HEK293 (cell line): ENCODE data around the gene TTC7B.

Experiments used
- CTCF ChIA-PET: fragments of 350-600 bp; formaldehyde crosslinking; extraction: SDS; loops from one replicate; lab custom pipeline; 2021; ENCODE audit warnings: antibody characterized with exemption; lab: Yijun Ruan, JAX
- POLR2A ChIA-PET: fragments of 300-600 bp; formaldehyde crosslinking; extraction: SDS; loops from one replicate; lab custom pipeline; 2020; ENCODE audit warnings: antibody characterized with exemption, inconsistent platforms; lab: Yijun Ruan, JAX
- H3K27ac ChIP-seq: fragments of 200-500 bp; sonication (Bioruptor generic); 2 replicates; pipeline ENCODE4 v1.5.1; 2014; ENCODE audit warnings: low read depth, low read length, control low read depth, inconsistent platforms; ENCODE audit errors: extremely low read depth
- H3K36me3 ChIP-seq, 2 experiments: fragments of 200-500 bp in 1 of 2; sonication (Bioruptor generic) in 1 of 2; 1 replicate in 1 of 2; 2 replicates in 1 of 2; pipeline ENCODE4 v1.5.1; 2014 to 2017; ENCODE audit warnings: inconsistent platforms in 2 of 2, low read length in 2 of 2; ENCODE audit not compliant: control insufficient read depth in 2 of 2, insufficient read depth in 1 of 2
- H3K4me1 ChIP-seq: fragments of 200-500 bp; sonication (Bioruptor generic); 2 replicates; pipeline ENCODE4 v1.5.1; 2014; ENCODE audit warnings: mild to moderate bottlenecking, low read length, inconsistent platforms; ENCODE audit not compliant: control insufficient read depth, insufficient read depth
- H3K4me3 ChIP-seq: 2 replicates; pipeline ENCODE4 v1.5.1; 2011; ENCODE audit warnings: low read depth, mild to moderate bottlenecking, control low read depth, low read length, moderate library complexity
- H3K9me3 ChIP-seq: fragments of 200-500 bp; sonication (Bioruptor generic); 2 replicates; pipeline ENCODE4 v1.5.1; 2014; ENCODE audit warnings: low read depth, low read length, inconsistent platforms; ENCODE audit not compliant: control insufficient read depth, insufficient read depth
- MZF1 ChIP-seq: fragments of 450-650 bp; formaldehyde crosslinking; IDR thresholded peaks from 2 replicates; pipeline ENCODE4 v1.5.1; 2017; ENCODE audit warnings: missing biosample characterization, missing genetic modification characterization, borderline replicate concordance
- PRDM1 ChIP-seq: fragments of 450-650 bp; formaldehyde crosslinking; IDR thresholded peaks from 2 replicates; pipeline ENCODE4; 2016; ENCODE audit warnings: missing biosample characterization, missing genetic modification characterization
- ZBTB21 ChIP-seq: fragments of 450-650 bp; formaldehyde crosslinking; IDR thresholded peaks from 2 replicates; pipeline ENCODE4 v1.5.1; 2017; ENCODE audit warnings: missing biosample characterization, missing genetic modification characterization
- ZFHX2 ChIP-seq: fragments of 450-650 bp; formaldehyde crosslinking; conservative IDR thresholded peaks from 2 replicates; pipeline ENCODE4 v1.5.1; 2016; ENCODE audit warnings: missing biosample characterization, missing genetic modification characterization
- ZFP41 ChIP-seq: fragments of 450-650 bp; formaldehyde crosslinking; IDR thresholded peaks from 2 replicates; pipeline ENCODE4 v1.5.1; 2016; ENCODE audit warnings: missing biosample characterization, missing genetic modification characterization, borderline replicate concordance
- ZIC2 ChIP-seq: fragments of 450-650 bp; formaldehyde crosslinking; IDR thresholded peaks from 2 replicates; pipeline ENCODE4 v1.5.1; 2016; ENCODE audit warnings: missing biosample characterization, missing genetic modification characterization
- ZNF146 ChIP-seq: fragments of 450-650 bp; formaldehyde crosslinking; IDR thresholded peaks from 2 replicates; pipeline ENCODE4 v1.5.1; 2016; ENCODE audit warnings: missing biosample characterization, missing genetic modification characterization
- ZNF174 ChIP-seq: fragments of 450-650 bp; formaldehyde crosslinking; IDR thresholded peaks from 2 replicates; pipeline ENCODE4 v1.5.0; 2017; ENCODE audit warnings: missing biosample characterization, mild to moderate bottlenecking, missing genetic modification characterization
- ZNF324 ChIP-seq: fragments of 450-650 bp; formaldehyde crosslinking; IDR thresholded peaks from 2 replicates; pipeline ENCODE4 v1.5.1; 2016; ENCODE audit warnings: missing biosample characterization, missing genetic modification characterization
- ZNF394 ChIP-seq: fragments of 450-650 bp; formaldehyde crosslinking; IDR thresholded peaks from 2 replicates; pipeline ENCODE4 v1.5.1; 2016; ENCODE audit warnings: missing biosample characterization, missing genetic modification characterization, mild to moderate bottlenecking, moderate library complexity, borderline replicate concordance
- ZNF423 ChIP-seq: fragments of 450-650 bp; formaldehyde crosslinking; IDR thresholded peaks from 2 replicates; pipeline ENCODE4 v1.5.1; 2016; ENCODE audit warnings: missing biosample characterization, missing genetic modification characterization
- ZNF48 ChIP-seq: fragments of 450-650 bp; formaldehyde crosslinking; IDR thresholded peaks from 2 replicates; pipeline ENCODE4 v1.5.1; 2016; ENCODE audit warnings: missing biosample characterization, missing genetic modification characterization
- ZNF670 ChIP-seq: fragments of 450-650 bp; formaldehyde crosslinking; IDR thresholded peaks from 2 replicates; pipeline ENCODE4 v1.5.1; 2016; ENCODE audit warnings: missing biosample characterization, missing genetic modification characterization, low read depth
- ZNF707 ChIP-seq: fragments of 450-650 bp; formaldehyde crosslinking; IDR thresholded peaks from 2 replicates; pipeline ENCODE4 v1.5.1; 2016; ENCODE audit warnings: missing biosample characterization, missing genetic modification characterization
- TF ChIP-seq, protein P1 (sequence below): fragments of 450-650 bp; formaldehyde crosslinking; IDR thresholded peaks from 2 replicates; pipeline ENCODE4 v1.5.1; 2016; ENCODE audit warnings: missing biosample characterization, missing genetic modification characterization
- TF ChIP-seq, protein P2 (sequence below): fragments of 450-650 bp; formaldehyde crosslinking; IDR thresholded peaks from 2 replicates; pipeline ENCODE4 v1.5.1; 2016; ENCODE audit warnings: missing biosample characterization, missing genetic modification characterization

The TTC7B gene

DNA sequence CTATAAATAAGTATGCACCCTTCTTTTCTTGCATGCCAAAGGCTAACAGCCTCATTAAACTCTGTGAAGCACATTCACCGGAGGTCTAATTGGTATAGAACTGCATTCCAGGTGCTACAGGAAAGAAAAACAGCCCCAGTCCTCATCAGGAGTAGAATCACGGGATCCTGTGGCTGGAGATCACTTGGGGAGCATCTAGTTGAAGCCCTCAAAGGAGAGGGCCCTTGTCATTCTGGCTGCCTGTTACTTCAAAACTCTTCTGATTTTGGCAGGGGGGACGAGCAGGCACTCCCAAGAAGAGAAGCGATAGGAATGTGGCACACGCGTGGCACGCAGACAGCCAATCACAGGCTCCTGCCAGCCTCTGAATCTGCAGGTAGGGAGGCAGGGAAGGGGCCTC, 154.4 kb downstream of the TTC7B start:
- ChIA-PET CTCF (interaction anchor here (0.7 kb wide), 1 partner anchor 1783 kb away, joined by 3 read pairs; no protein-coding TSS in a partner anchor), POLR2A (no interaction called here)
- Histone ChIP-seq H3K4me1 (0 out of 2 replicates have a peak, but pooled peaks cover 3% of the 10 kb centered on the region), H3K4me3 (no peak overlapping the region), H3K9me3 (no peaks in the 10 kb centered on the region), H3K27ac (no peak overlapping the region), H3K36me3 (peaks cover 0 to 14% of the 10 kb centered on the region in 2 experiments; a peak in 2 of 3 replicates)
- no peak for TF ChIP-seq ZNF394 (tag by site-specific recombination)
- TF ChIP-seq, protein P1, sequence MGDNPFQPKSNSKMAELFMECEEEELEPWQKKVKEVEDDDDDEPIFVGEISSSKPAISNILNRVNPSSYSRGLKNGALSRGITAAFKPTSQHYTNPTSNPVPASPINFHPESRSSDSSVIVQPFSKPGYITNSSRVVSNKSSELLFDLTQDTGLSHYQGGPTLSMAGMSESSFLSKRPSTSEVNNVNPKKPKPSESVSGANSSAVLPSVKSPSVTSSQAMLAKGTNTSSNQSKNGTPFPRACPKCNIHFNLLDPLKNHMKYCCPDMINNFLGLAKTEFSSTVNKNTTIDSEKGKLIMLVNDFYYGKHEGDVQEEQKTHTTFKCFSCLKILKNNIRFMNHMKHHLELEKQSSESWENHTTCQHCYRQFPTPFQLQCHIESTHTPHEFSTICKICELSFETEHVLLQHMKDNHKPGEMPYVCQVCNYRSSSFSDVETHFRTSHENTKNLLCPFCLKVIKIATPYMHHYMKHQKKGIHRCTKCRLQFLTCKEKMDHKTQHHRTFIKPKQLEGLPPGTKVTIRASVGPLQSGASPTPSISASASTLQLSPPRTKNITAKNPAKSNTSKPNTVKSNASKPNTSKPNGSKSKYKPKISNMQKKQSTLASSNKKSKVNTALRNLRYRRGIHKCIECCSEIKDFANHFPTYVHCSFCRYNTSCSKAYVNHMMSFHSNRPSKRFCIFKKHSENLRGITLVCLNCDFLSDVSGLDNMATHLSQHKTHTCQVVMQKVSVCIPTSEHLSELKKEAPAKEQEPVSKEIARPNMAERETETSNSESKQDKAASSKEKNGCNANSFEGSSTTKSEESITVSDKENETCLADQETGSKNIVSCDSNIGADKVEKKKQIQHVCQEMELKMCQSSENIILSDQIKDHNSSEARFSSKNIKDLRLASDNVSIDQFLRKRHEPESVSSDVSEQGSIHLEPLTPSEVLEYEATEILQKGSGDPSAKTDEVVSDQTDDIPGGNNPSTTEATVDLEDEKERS, result no peak
- TF ChIP-seq ZNF670 (tag by site-specific recombination), result no peak
- TF ChIP-seq ZFHX2 (tag by site-specific recombination), result no peak
- TF ChIP-seq ZNF423 (tag by site-specific recombination), result no peak
- no peak for TF ChIP-seq PRDM1 (tag by site-specific recombination)
- TF ChIP-seq MZF1 (tag by site-specific recombination), result no peak
- TF ChIP-seq, protein P2, sequence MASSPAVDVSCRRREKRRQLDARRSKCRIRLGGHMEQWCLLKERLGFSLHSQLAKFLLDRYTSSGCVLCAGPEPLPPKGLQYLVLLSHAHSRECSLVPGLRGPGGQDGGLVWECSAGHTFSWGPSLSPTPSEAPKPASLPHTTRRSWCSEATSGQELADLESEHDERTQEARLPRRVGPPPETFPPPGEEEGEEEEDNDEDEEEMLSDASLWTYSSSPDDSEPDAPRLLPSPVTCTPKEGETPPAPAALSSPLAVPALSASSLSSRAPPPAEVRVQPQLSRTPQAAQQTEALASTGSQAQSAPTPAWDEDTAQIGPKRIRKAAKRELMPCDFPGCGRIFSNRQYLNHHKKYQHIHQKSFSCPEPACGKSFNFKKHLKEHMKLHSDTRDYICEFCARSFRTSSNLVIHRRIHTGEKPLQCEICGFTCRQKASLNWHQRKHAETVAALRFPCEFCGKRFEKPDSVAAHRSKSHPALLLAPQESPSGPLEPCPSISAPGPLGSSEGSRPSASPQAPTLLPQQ (tag by site-specific recombination), result no peak

DNA sequence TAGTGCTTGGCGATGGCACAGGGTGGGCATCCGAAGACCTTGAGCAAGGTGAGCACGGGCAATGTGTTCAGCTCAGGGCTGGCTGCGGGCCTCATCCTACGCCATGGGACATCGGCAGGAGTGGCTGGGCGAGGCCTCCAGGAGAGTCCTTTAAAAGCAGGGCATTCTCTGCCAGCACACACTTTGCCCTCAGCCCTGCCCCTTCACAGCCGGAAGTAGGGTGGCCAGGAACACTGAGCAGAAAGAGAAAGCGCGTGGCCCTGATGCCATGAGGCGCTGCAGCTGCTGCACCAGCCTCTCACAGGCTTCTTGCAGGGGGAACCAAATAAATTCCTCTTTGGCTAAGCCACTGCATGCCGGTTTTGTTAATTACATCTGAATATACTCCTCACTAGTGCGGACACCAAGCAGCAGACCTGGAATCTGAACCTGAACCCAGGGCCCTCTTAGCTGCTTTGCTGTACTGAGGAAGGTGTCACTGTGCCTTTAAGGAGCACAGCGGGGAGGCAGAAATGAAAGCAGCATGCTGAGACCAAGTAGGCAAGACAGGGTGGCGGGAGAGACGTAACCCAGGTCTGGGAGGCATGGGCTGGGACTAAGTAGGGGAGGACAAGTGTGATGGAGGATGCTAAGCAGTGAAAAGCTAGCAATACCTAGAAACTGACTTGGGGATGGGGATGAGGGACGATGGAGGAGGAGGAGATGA, 155.2 kb downstream of the TTC7B start:
- H3K9me3 ChIP-seq, result no peaks in the 10 kb centered on the region
- CTCF ChIA-PET, result no interaction called here
- POLR2A ChIA-PET, result no interaction called here
- H3K4me3 ChIP-seq, result no peak overlapping the region
- peaks cover 0 to 22% of the 10 kb centered on the region in 2 experiments; a peak in 2 of 3 replicates for H3K36me3 ChIP-seq
- no peak overlapping the region for H3K27ac ChIP-seq
- TF ChIP-seq ZIC2 (tag by site-specific recombination) (peak; percentile 69), ZNF146 (no peak), ZNF707 (tag by site-specific recombination) (no peak), ZNF324 (tag by site-specific recombination) (no peak), ZBTB21 (tag by site-specific recombination) (no peak), ZFP41 (tag by site-specific recombination) (no peak)
- TF ChIP-seq, all 188 proteins: peak for 1
- no peaks in the 10 kb centered on the region for H3K4me1 ChIP-seq

DNA sequence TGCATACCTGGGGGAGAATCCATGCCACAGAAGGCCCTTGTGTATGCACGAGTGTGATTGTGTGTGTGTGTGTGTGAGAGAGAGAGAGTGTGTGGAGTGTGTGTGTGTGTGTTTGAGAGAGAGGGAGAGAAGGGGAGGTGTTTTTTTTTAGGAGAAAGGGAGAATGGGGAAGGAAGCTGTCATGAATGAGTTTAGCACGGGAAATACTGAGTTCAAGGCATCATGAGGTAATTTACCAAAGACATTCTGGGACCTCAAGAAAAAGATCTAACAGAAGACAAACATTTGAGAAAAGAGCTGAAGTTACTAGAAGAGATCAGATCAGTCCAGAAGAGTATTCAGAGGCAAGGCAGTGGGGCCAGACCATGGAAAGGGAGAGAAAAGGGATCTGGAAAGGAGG, 157.1 kb downstream of the TTC7B start:
- CTCF ChIA-PET, result no interaction called here
- TF ChIP-seq PRDM1 (tag by site-specific recombination) (peak; percentile 28; the same call in 1 of the 2 replicates), ZNF174 (tag by site-specific recombination) (no peak), ZNF48 (tag by site-specific recombination) (0 out of 2 replicates have a peak, but pooled peaks have one; percentile 24)
- TF ChIP-seq, all 188 proteins: peak for 2
- no peaks in the 10 kb centered on the region for H3K9me3 ChIP-seq
- POLR2A ChIA-PET, result no interaction called here
- H3K27ac ChIP-seq, result no peak overlapping the region
- H3K4me3 ChIP-seq, result no peak overlapping the region
- H3K36me3 ChIP-seq, result peaks cover 0 to 33% of the 10 kb centered on the region in 2 experiments; a peak in 2 of 3 replicates
- H3K4me1 ChIP-seq, result no peaks in the 10 kb centered on the region
